HG03439 (cell line): ENCODE results near the gene FNDC1.
"Not testable (repeated sequence)": the region's sequence is repeated elsewhere in the genome, so short reads cannot be mapped to it uniquely, and the experiment has no call there.

Source experiments
- ATAC-seq: cut with Tn5 transposase; IDR thresholded peaks from one replicate; pipeline ENCODE4 v1.9.1; 2021; ENCODE audit warnings: mild to moderate bottlenecking, moderate library complexity; ENCODE audit not compliant: unreplicated experiment

Gene FNDC1

DNA sequence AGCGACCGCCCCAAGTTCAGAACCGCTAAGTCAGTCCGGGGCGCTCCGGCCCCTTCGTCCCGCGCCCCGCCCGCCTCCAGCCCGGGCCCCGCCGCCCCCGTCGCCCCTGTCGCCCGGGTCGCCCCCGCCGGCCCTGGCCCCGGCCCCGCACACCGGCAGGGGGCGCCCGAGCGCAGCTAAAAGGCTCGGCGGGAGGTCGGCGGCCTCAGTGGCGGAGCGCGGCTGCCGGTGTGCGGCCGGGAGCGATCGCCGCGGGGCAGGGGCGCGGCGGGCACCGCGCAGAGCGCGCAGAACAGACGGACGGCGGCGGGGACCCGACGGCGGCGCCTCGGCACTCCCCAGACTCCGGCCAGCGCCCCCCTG, at the start of gene FNDC1:
Gene FNDC1 (plus strand): TSS at position 208 of the 363 bp plus-strand sequence. CDS start 197 bp downstream, outside the sequence.
- ATAC-seq: no peak

DNA sequence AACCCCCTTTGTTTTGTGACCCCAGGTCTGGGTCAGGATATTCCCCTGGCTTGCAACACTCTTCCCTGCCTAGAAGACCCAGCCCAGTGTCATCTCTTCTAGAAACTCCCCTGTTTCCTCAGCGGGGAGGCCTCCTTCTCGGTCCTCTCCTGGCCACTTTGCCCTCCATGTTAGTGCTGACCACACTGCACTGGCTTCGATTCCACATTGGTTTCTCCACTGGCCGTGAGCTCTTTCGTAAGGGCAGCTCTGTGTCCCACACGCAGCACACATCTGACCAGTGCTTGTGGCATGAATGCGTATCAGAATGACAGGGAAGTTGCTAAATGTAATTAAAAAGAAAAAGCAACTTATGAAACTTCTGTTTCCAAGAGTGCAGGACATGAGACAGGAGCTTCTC, 49.4 kb upstream of the FNDC1 start:
- no peak for ATAC-seq

DNA sequence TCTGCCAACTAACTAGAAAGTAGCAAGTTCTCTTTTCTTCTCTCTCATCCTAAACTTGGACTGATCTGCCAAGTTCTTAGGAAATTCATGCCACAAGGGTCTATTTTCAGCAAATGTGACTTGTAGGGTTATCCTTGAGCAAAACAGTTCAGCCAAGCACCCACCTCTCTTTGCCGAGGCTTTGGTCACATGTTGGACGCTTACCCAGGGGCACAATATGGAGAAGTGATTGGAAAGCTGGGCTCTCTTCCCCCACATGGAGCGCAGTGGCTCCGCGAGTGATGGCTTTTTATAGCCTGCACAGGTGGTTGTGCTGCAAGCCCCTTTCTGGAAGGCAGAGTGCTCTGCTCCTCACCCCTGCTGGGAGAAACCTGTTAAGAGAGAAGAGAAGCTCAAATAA, 47.7 kb upstream of the FNDC1 start:
- ATAC-seq: no peak

DNA sequence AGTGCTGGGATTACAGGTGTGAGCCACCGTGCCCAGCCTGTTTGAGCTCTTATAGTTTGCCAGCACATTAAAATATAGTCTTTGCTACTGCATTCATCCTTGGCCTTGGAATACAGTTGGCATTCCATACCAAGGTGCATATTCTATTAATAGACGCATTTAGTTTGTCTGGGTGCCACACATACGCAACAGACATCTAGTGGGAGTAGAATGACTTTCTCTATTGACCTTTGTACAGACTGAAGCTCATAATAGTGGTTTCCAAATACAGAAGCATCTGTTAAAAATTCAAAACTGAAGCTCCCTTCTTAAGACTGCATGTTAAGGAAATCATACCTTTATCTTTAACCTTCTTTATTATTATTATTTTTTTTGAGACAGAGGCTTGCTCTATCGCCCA, 46.7 kb upstream of the FNDC1 start:
- no peak for ATAC-seq

DNA sequence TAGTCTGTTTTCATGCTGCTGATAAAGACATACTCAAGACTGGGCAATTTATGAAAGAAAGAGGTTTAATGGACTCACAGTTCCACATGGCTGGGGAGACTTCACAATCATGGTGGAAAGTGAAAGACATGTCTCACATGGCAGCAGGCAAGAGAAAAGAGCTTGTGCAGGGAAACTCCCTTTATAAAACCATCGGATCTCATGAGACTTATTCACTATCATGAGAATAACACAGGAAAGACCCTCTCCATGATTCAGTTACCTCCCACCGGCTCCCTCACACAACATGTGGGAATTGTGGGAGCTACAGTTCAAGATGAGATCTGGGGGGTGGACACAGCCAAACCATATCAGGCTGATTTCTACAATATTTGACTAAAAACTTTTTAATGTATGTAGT, 45.4 kb upstream of the FNDC1 start:
- not testable (repeated sequence) for ATAC-seq

DNA sequence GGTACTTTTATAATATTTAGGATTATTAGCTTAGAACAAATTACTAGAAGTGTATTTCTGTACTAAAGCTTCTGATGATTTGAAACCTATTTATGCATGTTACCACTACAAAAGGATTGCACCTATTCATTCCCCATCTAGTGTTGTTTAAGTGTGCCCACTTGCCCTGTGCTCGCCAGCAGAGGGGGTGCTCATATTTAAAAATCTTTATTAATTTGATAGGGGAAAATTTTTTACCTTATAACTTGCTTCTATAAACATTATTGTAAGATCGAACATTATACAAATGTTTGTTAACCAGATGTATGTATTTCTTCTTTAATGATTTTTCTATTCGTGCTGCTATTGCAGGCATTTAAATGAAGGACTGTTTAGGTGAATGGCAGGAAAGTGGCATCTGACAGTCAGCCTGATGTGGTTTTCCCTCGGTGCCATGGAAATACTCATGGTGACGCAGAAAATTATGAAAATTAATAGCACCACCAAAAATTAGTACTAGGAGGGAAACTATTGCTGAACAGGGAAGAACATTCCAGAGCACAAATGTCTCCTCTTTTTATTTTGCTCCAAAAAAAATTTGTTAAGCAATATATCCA, 44.1 kb upstream of the FNDC1 start:
- ATAC-seq: no peak

DNA sequence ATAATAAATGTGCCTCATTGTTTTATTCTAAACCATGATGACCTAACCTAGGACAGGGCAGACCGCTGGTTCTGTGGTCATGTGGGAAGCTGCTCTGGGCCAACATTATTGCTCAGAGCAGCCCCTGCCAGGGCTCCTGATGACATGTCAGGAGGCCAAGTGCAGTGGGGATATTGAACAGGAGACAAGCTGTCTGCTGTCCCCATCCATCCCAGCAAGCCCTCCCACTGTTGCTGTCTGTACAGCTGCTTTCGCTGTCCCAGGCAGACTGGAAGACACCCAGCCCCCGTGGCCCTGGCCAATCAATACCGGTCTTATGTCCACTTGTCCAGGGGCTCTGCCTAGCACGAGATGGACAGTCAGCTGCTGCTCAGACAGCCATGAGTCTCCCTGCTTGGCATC, 43.2 kb upstream of the FNDC1 start:
- no peak for ATAC-seq

DNA sequence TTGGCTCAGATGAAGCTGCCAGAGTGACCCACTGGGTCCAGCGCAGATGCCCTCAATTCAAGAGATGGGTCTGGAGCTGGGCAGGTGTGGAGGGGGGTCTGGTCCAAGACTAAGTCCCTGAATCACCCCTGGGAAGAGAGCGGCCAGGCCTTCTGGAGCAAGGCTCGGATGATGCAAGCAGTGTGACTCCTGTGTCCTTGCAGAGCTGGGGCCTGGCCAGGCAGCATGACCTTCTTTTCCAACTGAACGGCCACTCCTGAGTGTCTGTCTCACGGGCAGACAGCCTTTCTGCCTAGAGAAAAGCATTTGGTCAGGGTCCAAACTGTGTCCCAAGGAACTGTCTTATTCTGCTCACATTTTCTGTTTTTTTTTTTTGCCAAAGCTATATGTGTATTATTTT, 42.6 kb upstream of the FNDC1 start:
- no peak for ATAC-seq

DNA sequence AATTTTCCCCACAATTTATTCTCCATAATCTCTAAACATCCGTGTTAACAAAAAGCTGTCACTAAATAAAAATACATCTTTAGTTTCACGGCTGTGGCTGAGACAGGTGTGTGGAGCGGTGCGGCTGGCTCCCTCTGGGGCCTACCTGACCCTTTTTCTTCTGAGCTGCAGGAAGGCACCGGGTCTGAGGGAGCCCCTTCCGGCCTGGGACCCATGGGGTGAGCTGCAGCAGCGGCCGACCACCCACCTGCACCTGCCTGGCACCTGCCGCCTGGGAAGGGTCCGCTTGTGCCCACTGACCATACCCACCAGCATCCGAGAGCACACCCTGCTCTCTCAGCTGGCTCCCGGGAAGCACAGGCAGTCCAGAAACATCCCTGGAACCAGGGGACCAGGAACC, 41.5 kb upstream of the FNDC1 start:
- no peak for ATAC-seq

DNA sequence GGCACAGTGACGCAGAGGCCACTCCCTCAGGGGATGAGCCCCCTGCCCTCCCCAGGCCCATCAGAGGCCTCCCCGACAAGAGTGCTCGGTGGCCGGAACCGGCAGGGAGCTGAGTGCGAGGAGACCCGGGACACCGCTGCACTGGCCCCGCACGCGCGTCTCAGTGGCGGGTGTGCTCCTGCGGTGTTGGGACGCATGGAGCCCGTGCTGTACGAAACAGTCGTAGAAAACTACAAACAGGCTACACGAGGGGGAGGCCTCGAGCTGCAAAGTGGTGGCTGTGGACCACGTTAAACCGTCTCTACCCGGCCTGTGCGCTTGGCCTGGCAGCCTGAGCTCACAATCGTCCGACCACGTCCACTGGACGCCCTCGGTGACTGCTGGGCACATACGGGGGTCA, 40.2 kb upstream of the FNDC1 start:
- ATAC-seq: no peak

DNA sequence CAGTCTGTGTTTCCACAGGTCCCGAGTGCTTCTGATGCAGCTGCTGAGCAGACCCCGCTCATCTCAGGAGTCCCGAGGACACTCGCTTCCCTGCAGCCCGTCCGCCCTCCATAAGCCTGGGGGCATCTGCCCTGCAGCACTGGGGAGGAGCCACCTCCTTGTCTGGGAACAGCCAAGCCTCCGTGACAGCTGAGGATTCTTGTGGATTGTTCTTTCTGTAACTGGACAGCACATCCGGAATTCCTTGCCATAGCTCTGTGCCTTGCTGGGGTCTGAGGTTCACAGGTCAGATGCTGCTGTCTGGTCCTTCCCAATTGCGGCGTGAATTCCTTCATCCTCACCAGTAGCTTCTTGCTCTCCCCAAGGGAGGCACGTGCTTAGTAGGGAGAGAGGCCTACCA, 38.4 kb upstream of the FNDC1 start:
- no peak for ATAC-seq

DNA sequence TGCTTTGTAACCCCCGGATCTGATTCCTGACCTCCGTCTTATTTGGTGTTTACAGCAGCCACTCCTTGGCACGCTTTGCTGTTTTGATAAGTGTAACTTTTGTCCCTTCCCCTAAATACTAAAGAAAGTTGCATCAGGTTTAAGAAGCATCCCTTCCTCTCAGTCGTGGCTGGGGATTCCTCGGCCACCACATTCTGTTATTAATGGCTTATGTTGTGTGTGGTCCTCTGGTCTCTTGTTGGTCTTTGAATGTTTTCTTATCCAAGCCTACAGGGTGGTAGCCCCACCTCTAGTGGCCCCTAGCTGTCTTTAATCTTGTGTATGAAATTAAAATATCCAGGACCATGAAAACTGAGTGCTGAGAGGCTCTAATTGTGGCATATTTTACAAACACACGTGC, 37.5 kb upstream of the FNDC1 start:
- ATAC-seq: no peak

DNA sequence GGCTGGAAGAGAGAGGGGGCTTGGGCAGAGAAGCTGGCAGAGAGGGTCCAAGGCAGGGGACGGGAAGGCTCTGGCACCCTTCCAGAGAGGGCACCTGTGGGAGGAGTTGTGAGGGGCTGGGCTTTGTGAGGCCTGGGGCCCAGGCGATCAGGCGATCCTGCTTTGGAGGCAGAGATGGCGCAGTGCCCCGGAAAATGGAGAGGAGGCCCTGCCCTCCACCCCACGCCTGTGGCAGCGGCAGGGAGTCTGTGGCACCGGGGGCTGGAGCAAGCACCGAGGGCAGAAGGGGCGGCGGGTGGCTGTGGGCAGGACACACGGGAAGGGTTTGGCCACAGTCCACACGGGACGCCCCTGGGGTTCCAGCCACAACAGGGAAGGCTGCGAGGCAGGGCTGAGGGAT, 36.5 kb upstream of the FNDC1 start:
- no peak for ATAC-seq

DNA sequence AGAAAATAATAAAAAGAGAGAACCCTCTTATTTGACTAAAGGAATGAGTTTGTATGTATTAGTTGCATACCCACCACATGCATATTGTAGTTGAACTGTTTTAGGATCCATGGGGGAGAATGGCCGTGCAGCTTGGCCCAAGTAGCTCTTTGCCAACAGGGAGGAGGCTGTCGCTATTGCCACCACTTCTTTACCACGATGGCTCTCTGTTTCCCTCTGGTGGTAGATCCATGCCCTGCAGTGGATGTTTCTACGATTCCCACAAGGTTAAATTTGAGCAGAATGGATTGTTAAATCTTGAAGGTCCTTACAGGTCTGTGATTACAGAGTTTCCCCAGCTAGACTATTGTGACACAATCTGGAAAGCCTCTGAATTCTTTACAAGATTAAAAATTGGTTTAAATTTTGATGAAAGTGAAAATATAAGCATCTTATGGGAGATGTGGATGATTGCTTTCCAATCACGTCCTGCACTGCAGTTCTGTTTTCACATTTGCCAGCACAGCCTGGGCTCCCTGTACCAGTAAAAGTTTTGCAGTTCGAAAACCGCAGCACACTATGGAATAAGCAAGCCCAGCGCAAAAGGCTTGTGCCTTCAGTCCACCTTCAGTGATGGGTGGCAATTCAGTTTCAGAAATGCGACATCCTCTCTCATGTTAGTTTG, 34.4 kb upstream of the FNDC1 start:
- peak; percentile 73 for ATAC-seq

DNA sequence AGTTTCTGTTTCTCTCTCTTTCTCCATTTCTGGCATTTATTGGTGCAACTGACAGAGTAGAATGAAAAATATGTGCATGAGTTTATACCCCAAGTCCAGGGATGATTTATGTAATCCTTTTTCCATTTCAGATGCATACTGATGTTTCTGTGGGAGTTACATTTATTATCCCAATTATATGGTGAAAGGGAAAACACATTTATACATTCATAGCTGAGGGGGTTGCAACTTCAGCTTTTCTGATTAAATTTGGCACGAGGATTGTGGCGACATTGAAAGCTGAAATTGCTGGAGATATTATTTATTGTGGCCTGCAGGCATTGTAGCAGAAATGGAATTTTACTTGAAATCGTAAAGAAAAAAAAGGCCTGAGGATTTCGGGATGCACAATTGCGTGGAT, 31.5 kb upstream of the FNDC1 start:
- no peak for ATAC-seq

DNA sequence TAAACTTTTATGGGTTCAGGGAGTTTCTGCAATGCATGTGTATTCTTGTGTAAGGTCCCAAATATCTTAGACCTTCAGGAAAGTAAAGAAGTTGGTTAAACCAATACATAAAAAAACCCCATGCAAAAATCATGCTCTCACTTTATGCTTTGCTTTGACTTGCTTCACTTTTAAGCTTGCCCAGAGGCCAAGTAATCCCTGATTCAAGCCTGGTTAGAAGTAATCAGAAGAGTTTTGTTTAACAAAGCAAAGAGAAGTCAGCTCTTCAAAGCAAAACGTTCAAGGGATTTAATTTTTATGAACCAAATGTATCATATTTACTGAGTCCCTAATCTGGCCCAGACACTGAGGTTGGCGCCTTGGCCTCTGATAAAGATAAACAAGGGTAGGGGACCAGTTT, 26.7 kb upstream of the FNDC1 start:
- no peak for ATAC-seq

DNA sequence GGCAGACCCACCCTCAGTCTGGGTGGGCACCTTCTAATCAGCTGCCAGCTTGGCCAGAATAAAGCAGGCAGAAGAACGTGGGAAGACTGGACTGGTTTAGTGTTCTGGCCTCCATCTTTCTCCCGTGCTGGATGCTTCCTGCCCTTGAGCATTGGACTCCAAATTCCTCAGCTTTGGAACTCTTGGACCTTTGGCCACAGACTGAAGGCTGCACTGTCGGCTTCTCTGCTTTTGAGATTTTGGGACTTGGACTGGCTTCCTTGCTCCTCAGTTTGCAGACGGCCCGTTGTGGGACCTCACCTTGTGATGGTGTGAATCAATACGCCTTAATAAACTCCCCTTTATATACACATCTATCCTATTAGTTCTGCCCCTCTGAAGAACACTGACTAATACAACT, 20.6 kb upstream of the FNDC1 start:
- no peak for ATAC-seq

DNA sequence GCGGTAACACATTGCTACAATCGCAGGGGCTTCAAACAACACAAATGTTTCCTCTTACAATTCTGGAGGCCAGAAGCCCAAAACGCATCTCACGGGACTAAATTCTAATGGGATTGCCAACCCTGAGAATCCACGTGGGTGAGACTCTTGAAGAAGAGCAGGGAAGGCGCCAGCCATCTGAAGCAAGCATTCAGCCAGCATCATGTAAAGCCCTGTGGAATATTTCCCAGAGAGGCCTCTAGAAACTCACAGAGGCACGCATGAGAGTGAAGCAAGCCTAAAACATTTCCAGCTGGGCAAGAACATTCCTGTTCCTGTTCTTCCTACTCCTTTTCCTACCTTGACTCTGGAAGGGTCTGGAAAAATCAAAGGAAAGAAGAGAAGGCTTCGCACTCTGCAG, 19.6 kb upstream of the FNDC1 start:
- no peak for ATAC-seq

DNA sequence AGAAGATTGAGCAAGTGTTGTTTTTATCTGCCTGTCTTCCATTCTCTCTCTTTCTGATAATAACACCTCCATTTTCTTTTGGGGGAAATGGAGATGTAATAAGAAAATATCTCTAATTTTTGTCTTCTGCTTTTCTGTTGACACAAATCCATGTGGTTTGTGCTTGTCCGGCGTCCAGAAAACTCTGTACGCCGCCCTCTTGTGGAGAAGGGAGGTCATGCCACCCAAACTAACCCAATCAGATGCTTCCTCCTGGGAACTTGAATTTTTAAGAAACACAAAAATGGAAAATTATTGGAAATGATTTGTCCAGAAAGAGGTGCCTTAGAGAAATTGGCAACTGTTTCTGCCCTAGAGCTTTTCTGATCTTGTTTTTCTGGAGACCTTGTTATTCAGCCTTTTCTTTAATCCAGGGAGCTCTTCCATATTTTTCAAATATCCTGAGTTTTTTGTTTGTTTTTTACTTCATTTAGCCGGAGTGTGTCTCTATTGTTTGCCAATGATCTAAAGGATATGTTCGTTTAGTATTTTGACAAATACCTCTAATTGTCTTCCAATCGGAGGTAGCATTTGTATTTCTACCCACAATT, 17.8 kb upstream of the FNDC1 start:
- ATAC-seq: peak; percentile 63

DNA sequence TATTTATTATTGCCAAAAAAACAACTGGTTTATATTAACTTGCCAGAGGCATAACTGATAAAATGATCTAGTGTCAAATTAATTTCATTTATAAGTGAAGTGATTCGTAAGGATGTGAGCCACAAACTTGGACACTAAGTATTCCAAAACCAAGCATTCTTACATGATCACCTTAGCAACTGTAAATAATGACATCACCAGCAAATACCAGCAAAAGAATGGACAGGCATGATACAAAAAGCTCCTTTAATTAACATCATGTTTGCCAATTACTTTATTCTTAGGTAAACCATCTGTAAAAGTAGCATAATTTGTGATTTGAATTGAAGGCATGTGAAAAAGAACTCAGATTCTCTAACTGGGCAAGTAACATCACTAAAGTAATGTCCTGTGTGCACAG, 17.2 kb upstream of the FNDC1 start:
- no peak for ATAC-seq

DNA sequence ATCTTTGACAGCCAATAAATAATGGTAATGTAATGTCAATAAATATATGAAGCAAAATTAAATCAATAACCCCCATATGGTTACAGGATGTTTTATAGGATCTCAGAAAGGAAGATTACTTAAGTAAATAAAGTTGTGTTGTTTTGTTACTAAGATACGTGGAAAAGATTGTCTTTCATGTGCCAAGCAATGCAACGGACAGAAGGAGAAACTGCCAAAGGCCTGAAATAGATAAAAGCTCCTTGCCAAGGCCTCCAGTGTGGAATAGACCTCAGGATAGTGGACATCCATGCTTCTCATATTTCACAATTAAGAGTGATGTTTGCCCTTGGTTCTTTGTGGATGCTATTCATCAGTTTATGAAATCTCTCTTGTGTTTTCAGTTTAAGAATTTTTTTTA, 16.4 kb upstream of the FNDC1 start:
- ATAC-seq: no peak

DNA sequence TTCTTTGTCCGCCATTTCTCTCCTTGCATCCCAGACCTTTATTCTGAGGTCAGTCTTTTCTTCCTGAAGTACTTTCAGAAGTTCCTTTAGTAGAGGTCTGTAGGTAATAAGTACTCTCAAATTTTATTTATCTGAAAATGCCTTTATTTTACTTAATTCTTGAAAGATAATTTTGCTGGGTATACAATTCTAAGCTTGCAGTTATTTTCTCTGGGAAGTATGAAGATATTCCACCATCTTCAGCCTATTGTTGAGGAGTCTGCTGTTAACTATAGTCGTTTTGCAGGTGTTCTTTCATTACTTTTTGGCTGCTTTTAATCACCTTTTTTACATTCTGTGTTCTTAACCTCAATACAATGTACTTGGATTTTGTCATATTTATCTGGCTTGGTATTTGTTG, 13.5 kb upstream of the FNDC1 start:
- ATAC-seq: no peak

DNA sequence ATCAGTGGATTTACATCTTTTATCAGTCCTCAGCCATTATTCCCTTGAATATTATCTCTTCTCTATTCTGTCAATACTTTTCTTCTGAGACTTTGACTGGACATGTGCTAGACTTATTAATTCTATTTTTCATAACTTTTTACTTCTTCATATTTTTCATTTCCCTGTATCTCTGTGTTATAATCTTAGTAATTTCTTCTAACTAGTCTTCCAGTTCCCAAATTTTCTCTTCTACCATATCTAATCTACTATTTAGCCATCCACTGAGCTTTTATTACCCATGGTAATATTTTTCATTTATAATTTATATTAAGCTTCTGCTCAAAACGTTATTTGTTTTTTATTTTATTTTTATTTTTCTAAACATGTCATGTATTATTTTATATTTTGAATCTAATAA, 13.1 kb upstream of the FNDC1 start:
- no peak for ATAC-seq
